ENCODE results near the gene KCNG2. TPM values are rescaled to one million over a fixed set of nuclear protein-coding genes. Genes with fewer than 3 reads are reported as not detected.
"Not testable (repeated sequence)": the region's sequence is repeated elsewhere in the genome, so short reads cannot be mapped to it uniquely, and the experiment has no call there.

KCNG2 gene
- not detected for total RNA-seq

GRCh38 chr18:79797518-79798345, at the start of gene KCNG2:
KCNG2 (plus strand) TSS chr18:79797938; CDS start chr18:79863668, 65,730 bp downstream.
- CTCF ChIA-PET = no interaction called here

DNA sequence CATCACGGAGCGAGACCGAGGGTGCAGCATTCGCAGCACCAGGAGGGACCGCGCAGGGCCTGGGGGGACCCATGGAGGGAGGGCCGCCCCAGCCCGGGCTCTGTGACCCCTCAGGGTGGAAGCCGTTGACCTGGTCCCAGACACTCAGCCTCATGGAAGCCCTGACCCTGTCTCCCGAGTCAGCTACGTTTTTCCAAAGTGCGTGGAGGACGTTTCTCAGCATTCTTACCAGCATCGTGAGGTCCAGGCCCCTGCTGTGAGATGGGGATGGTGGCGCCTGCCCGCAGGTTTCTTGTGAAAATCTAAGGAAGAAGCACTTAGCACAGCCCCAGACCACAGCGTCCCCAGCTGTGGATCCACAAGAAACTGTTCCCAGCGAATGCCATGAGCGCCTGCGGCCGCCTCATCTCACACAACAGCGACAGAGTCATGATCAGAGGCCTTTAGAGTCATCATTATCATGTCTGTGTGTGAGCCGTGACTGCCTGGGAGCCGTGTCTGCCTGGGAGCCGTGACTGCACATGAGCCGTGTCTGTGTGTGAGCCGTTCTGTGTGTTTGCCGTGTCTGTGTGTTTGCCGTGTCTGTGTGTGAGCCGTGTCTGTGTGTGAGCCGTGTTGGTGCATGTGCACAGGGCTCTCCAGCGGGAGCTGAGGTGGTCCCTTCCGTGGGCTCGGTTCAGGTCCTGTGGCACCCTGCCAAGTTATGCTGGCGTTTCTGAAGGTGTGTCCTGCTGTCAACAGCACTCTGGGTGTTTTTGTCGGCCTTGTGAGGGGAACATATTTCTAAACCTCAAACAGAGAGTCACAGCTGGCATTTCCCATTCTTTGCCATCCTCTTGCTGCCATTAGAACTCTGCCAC, 49.2 kb upstream of the KCNG2 start:
- POLR2A ChIA-PET = no interaction called here
- CTCF ChIA-PET = no interaction called here

More at GRCh38 chr18:79797518-79798345, at the start of gene KCNG2:
- POLR2A ChIA-PET = no interaction called here

DNA sequence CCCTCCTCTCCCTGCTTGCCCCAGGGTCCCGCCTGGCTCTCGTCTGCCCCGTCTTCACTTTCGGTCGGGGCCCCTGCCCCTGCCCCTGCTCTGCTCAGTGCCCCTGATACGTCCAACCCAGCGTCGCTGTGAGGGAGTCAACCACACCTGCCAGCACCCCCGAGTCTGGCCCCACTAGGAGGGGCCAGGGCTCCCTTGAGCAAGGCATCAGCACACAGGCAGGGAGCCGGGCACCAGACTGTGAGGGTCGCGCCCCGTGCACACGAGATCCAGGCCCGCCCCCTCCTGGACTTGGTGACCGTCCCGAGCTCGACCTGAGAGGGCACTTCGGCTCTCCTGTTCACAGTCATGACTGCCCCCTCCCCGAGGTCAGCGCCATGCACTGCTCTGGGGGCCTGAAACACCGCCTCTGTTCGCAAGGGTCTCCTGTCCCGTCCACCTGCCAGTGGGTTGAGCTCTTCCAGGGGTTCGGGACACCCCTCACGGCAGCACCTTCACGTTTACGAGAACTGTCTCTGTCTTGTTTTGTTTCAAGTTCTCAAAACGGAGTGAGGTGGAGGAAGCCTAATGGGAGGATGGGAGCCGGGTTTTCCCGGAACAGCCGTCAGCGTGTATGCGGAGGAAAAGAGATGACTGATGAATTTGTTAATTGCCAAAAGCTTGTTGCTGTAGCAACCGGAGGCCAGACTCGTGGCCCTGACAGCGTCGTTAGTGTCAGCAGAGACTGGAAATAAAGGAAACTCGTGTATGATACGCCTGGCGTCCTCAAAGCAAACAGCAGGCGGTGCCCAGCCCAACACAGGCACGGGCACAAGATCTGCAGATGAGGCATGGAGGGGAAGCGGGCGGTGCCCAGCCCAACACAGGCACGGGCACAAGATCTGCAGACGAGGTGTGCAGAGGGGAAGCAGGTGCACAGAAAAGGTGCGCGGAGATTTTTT, 48.2 kb upstream of the KCNG2 start:
- ChIA-PET CTCF (no interaction called here), POLR2A (no interaction called here)

DNA sequence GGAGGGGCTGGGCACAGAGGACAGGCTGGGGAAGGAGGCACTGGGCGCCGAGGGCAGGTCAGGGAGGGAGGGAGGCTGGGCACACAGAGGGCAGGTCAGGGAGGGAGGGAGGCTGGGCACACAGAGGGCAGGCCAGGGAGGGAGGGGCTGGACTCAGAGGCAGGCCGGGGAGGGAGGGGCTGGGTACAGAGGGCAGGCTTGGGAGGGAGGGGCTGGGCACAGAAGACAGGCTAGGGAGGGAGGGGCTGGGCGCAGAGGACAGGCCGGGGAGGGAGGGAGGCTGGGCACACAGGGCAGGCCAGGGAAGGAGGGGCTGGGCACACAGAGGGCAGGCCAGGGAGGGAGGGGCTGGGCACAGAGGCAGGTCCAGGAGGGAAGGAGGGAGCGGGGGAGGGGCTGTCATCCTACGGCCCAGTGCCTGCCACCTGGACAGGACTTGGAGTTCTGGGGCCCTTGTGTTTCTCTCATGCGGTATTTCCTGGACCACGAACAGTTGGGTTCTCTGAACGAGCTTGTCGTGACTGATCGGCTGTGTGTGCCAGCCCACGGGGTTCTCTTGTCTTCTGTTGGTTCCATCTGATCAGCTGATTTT, 46.7 kb upstream of the KCNG2 start:
- CTCF ChIA-PET = no interaction called here
- POLR2A ChIA-PET = no interaction called here

- CTCF ChIA-PET = not testable (repeated sequence)
Observed at GRCh38 chr18:79751918-79752578, 45.7 kb upstream of the KCNG2 start.

GRCh38 chr18:79752946-79753345, 44.8 kb upstream of the KCNG2 start:
- CTCF ChIA-PET, POLR2A ChIA-PET: not testable (repeated sequence)

More at GRCh38 chr18:79751918-79752578, 45.7 kb upstream of the KCNG2 start:
- POLR2A ChIA-PET = not testable (repeated sequence)

DNA sequence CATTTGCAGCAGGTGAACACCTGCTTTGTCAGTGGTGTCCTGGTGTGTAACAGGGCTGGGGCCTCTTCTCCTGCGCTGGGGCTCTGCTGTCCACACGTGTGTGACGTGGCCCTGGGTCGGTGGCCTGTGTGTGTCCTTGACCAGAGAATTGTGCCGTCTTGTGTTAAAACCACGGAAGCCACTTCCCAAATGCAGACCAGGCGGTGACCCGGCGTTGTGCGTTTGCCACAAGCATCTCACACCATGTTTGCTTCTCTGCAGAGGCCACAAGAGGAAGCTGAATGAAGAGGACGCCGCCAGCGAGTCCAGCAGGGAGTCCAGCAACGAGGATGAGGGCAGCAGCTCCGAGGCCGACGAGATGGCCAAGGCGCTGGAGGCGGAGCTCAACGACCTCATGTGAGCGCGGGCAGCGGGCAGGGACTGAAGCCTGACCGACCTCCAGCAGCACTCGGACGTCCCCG, 44.3 kb upstream of the KCNG2 start:
- ChIA-PET CTCF (no interaction called here), POLR2A (no interaction called here)

GRCh38 chr18:79754022-79754761, 43.5 kb upstream of the KCNG2 start:
- CTCF ChIA-PET = no interaction called here
- POLR2A ChIA-PET = no interaction called here

- POLR2A ChIA-PET = no interaction called here
Observed at GRCh38 chr18:79754831-79755351, 42.8 kb upstream of the KCNG2 start.

GRCh38 chr18:79755496-79756142, 42.1 kb upstream of the KCNG2 start:
- CTCF ChIA-PET = no interaction called here
- POLR2A ChIA-PET = no interaction called here

More at GRCh38 chr18:79754831-79755351, 42.8 kb upstream of the KCNG2 start:
- CTCF ChIA-PET = no interaction called here

DNA sequence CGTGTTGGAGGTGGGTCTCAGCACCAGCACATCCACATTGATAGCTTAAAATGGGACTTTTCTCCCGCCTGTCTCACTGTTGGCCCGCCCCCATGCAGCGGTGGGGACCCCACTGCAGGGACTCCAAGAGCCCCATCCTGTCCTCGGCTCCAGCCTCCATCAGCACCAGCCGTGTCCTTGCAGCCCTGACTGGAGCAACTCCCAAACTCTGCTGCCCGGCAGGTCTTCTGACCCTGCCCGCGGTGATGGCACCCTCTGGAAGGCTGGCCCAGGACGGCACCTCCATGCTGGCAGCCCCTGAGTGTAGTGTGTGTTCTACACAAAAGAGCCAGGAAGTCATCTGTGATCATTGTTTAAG, 41.6 kb upstream of the KCNG2 start:
- CTCF ChIA-PET = no interaction called here
- POLR2A ChIA-PET = no interaction called here

DNA sequence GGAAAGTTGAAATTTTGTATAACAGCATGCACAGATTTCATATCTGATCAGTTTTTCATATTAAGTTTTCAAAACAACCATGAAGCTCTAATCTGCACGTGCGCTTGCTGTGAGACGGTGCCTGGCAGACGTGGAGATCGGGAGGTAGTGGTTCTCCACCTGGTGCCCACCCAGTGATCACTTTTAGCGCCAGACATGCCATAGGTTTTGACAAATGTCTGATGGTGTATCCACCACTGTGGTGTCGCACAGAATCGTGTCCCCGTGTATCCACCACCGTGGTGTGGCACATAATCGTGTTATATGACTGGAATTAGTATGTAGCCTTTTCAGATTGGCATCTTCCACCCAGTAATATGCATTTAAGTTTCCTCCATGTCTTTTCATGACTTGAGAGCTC, 40.9 kb upstream of the KCNG2 start:
- ChIA-PET CTCF (no interaction called here), POLR2A (no interaction called here)

DNA sequence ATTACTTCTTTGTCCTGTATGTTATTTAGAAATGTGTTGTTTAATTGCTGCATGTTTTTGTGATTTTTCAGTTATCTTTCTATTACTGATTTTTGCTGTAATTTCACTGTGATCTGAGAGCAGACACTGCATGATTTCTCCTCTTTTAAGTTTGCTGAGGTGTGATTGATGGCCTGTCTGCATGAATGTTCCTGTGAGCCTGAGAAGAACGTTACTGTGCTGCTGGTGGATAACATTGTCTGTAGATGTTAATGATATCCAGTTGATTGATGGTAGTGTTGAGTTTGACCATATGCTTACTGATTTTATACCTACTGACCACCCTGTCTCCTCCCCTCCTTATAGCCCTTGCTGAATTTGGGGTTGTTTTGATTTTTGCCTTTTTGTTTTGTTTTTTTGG, 37.4 kb upstream of the KCNG2 start:
- ChIA-PET POLR2A (no interaction called here), CTCF (no interaction called here)

GRCh38 chr18:79760881-79761280, 36.9 kb upstream of the KCNG2 start:
- POLR2A ChIA-PET = no interaction called here
- CTCF ChIA-PET = no interaction called here

DNA sequence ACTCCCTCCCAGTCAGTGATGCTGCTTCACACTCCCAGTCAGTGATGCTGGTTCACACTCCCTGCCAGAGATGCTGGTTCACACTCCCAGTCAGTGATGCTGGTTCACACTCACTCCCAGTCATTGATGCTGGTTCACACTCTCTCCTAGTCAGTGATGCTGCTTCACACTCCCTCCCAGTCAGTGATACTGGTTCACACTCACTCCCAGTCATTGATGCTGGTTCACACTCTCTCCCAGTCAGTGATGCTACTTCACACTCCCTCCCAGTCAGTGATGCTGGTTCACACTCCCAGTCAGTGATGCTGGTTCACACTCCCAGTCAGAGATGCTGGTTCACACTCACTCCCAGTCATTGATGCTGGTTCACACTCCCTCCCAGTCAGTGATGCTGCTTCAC, 34.3 kb upstream of the KCNG2 start:
- ChIA-PET CTCF (no interaction called here), POLR2A (no interaction called here)

DNA sequence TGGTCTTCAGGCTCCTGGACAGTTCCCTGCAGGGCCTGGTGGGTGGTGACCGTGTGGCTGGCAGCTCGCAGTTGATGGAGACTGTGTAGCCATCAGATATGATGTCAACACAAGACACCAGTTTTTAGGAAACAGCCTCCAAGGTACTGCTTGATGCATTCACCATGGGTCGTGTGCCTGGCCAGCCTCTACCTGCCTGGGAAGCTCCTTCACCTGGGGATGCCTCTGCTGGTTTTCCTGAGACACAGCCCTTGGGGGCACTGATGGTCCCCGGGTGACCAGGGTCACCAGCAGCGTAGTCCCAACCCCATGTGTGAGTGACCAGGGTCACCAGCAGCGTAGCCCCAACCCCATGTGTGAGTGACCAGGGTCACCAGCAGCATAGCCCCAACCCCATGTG, 33.6 kb upstream of the KCNG2 start:
- CTCF ChIA-PET = no interaction called here
- POLR2A ChIA-PET = no interaction called here

DNA sequence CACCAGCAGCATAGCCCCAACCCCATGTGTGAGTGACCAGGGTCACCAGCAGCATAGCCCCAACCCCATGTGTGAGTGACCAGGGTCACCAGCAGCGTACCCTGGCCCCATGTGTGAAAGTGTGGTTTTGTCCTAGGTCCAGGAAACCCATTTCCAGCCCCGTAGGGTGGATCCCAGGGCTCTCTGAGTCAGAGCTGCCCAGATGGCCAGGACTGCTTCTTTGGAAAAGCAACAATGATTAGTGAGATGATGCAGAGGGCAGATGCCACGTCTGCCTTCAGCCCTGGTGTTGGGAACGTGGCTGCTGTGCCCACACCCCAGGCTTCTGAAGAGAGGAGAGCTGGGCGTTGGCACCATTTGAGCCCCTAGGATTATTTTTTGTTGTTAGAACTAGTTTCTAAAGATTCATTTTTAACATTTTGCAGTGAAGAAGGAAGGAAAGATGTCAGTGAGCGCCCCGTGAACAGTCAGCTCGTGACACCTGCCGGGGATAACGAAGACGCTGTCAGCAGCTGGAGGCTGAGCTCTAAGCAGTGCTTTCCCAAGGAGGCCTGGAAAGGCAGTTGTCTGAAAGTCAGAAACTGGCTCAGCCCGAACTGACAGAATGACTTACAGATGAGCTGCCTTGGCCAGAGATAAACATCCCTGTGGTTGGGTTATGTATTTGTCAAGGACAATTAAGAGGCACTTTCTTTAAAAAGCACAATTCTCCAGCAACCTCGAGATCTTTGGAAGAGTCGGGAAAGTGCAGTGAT, 32.1 kb upstream of the KCNG2 start:
- ChIA-PET POLR2A (no interaction called here), CTCF (no interaction called here)

Data from activated CD8-positive, alpha-beta memory T cell treated with anti-CD3 and anti-CD28 coated beads for 36 hours (primary cell).